Stimulated activated CD4-positive, alpha-beta T cell treated with anti-CD3 and anti-CD28 coated beads, Interleukin-12 subunit alpha, Interleukin-12 subunit beta, amount 100 ng/mL, for 24 hours (primary cell): Measurements from ENCODE around the gene NUAK2.
"Not testable (repeated sequence)": the region's sequence is repeated elsewhere in the genome, so short reads cannot be mapped to it uniquely, and the experiment has no call there.

Experiments used
- DNase-seq, 2 experiments: peaks; one replicate each; pipeline ENCODE4 v3.0.0-alpha.2; 2020; ENCODE audit warnings: low read depth in 2 of 2

The NUAK2 gene

GRCh38 chr1:205298191-205298994 lies 23.2 kb downstream of the NUAK2 start:
- no peak for DNase-seq

DNA sequence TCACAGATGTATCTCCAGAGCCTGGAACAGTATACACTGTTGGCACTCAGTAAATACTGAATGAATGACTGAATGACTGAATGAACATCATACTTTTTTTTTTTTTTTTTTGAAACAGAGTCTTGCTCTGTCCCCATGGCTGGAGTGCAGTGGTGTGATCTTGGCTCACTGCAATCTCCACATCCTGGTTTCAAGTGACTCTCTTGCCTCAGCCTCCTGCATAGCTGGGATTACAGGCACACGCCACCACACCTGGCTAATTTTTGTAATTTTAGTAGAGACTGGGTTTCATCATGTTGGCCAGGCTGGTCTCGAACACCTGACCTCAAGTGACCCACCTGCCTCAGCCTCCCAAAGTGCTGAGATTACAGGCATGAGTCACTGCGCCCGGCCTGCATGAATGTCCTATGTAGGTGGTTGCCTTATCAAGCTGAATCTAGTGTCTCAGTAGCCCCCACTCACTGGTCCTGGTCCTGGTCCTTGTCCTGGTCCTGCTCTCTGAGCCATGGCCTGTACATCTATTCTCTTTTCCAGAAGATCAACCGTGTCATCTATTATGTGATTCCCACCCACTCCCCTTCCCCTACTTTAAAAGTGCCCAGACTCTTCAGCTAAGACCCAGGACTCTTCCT lies 23.9 kb downstream of the NUAK2 start:
- not testable (repeated sequence) for DNase-seq

DNA sequence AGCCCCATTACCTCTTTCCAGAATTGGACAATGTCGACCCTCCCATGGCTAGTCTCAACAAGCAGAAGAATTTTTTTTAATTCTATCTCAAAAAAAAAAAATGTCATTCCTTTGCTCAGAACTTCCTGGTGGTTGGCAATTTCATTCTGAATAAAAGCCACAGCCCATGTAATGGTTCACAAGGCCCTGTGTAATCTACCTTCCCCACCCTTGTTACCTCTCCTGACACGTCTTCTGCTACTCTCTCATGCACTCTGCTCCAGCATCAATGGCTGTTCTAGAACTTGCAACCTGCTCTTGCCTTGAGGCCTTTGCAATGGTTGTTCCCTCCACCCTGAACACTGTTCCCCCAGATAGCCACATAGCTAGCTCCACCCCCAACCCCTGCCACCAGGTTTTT lies 25.4 kb downstream of the NUAK2 start:
- DNase-seq, result no peak

DNA sequence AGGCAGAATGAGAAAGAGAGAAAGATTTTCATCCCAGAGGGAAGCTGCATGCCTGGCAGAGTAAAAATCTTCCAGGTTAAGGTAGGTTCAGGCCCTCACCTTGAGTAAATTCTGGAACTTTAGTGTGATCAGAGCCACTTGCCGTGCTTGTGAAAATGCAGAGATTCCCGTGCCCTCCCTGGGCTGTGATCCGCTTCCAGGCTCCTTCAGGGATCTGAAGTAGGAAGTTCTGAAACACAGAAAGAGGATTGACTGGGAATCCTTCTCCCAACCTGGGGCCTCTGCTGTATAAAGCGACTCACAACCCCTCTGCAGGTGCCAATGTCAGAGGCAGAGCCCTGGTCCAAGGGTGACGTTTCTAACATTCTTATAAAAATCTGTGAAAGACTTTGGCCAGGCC lies 26.6 kb downstream of the NUAK2 start:
- DNase-seq, result no peak

DNA sequence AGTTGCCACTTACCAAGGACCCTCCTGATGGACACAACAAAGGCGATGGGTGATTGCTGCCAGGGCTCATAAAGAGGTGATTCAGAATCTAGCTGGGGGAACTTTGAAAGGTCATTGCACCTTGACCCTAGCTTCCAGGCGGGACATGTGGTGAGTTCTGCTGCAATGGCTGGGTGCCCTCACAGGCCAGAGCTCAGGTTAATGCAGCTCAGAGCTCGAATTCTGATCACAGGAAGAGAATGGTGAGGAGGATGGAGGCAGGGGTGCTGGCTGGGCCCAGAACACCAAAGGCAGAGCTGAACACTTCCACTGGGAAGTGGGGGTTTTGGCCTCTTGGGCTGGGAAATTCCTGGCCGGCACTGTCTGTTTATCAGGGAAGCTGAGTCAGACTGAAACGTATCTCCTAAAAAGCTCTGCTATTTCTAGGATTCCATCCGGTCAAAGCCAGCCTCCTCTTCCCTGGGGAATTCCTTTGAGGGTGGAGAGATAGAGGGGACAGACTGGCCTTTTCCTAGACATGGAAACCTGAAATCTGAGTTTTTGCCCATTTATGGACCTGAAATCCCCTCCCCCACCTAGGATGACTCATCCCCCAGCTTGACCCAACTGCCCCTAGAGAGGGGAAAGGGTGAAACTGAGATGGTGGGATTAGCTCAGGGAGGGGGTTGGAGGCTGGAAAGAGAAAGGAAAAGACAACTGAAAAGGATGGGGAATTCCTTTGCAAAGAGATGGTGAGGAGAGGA lies 27.2 kb downstream of the NUAK2 start:
- DNase-seq, result no peak

GRCh38 chr1:205293350-205294074 lies 28.0 kb downstream of the NUAK2 start:
- DNase-seq, result no peak

- DNase-seq, result no peak
Observed at GRCh38 chr1:205291596-205291995, 29.9 kb downstream of the NUAK2 start.

DNA sequence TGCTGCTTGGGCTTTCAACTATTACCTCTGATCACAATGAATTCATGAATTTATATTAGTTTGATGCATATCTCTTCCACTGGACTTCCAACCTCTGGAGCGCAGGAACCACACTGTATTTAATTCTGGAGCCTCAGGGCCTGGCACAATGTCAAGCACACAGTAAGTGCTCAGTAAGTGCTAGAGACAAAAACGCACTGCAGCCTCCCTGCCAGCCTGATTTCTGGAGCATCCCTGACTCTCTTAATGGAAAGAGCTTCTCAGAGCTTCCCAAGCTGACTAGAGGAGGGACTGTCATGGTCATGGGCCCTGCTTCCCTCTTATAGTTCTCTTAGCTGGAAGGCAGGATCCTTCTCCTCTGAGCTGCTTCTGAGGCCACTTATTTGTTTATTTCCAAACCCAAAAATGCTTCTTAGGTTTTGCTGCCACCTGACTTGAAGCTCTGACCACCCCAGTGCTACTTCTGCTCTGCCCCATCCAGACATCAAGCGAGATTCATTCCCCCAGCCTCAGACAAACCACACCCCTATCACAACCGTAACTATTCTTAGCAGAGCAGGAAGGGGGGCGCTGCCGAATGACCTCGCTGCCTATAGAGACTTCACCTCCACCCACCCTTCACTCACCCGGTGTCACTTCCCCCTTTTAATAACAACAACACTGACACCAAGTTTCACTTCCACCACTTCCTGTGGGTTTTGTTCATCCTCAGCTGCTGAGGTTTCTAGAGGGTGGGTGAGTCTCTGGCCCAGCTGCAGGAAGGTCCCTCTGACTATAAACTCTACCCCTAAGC lies 33.6 kb downstream of the NUAK2 start:
- peak; percentile 44 to 57 for DNase-seq

- DNase-seq, result no peak
Observed at GRCh38 chr1:205287076-205287475, 34.5 kb downstream of the NUAK2 start.

- peak; percentile 10 to 74 for DNase-seq
Observed at GRCh38 chr1:205286335-205286950, 35.1 kb downstream of the NUAK2 start.

GRCh38 chr1:205285381-205286101 lies 36.0 kb downstream of the NUAK2 start:
- peak; percentile 11 to 34 for DNase-seq

DNA sequence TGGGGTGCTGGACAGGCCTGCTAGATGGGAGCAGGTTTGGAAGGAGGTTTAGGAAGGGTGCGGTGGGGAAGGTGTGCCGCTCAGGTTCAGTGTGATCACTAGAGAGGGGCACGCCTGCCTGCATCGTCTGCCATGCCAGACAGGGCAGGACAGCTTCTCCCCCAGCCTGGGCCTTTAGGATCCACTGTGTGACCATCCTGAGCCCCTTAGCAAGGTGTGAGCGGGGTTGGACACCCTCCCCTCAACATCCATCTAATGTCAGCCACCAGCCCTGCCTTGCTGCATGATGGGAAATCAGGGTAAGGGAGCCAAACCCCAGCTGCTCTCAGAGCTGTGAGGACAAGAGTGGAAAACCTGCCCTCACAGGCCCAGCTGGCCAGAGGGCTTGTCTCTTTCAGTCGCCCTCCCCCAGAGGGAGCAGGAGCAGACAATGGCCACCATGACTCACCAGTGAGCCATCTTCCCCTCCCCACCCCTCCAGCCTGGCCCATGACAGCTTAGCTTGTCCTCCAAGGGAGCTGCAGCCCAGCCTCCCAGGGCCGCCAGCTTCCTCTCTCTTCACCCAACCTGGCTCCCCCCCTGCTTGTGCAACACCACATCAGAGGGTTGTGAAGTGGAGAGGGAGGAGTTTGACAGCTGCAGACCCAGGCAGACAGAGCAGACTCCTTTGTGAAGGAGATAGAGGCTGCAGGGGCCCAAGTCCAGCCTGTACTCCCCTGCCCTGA lies 37.0 kb downstream of the NUAK2 start:
- peak; percentile 42 to 72 for DNase-seq

DNA sequence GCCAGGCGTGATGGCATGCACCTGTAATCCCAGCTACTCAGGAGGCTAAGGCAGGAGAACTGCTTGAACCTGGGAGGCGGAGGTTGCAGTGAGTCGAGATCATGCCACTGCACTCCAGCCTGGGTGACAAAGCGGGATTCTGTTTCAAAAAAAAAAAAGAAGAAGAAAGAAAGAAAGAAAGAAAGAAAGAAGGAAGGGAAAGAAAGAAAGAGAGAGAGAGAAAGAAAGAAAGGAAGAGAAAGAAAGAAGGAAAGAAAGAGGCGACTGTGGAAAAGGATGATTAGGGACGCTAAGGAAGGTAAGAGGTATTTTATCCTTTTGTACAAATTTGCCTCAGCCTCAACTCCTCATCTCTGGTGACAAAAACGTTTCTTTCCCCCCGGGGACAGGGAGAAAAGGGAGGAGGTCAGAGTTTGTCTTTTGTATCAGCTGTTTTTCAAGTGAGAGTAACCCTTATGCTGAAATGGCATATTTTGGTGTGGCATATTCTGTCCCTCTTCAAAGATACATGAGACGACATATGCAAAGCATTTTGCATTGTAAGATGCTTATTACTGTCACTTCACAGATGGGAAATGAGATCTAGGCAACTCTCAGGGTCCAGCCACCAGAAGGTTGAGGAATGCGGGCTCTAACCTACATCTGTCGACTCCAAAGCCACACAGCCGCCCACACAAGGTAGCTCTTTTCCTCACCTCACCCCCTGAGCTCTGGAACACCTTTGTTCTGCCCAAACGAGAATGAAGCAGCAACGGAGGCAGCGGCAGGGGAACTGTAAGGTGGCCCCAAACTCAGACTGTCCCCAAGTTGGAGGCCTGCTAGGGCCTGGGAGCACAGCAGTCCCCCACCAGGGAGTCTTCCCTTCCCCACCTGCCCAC lies 38.0 kb downstream of the NUAK2 start:
- DNase-seq, result no peak

GRCh38 chr1:205280666-205281395 lies 40.7 kb downstream of the NUAK2 start:
- DNase-seq, result not testable (repeated sequence)

DNA sequence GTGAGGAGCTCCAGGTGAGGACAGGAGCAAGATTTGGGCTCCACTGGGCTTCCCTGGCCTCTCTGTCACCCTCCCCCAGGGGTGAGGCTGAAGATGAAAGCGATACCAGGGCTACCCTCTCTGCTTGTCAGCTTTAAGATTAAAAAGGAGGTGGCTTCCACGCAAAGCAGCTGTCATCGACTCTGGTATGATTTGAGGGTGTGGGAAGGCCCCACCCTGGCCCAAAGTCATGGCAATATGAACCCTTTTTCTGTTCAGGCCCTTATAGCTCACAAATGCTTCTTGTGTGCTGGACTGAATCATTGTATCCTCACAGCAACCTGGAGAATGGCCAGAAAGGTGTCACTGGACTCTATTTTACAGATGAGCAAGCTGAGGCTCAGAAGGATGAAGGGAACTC lies 41.6 kb downstream of the NUAK2 start:
- no peak for DNase-seq

- no peak for DNase-seq
Observed at GRCh38 chr1:205276689-205277065, 44.9 kb downstream of the NUAK2 start.

- no peak for DNase-seq
Observed at GRCh38 chr1:205275916-205276688, 45.4 kb downstream of the NUAK2 start.
